ENCODE measurements around the gene PAQR7.

DNA sequence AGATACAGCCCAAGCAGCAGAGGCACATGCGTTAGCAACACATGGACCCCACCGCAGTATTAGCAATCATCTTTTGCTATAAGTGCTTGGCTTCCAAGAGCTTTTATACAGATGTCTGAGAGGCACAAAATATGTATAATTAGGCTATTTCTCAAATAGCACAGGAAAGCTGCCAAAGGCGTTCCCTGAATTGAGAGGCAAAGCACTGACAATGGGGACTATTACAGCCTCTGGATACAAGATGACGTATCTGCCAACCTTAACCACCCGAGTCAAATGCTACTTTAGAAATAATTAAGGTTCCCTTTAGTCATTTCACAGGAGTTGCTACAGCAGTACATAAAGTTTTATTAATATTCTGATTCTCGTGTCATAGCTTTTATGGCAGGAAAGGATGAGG lies 24.3 kb upstream of the PAQR7 start:
- TF ChIP-seq, protein P1, sequence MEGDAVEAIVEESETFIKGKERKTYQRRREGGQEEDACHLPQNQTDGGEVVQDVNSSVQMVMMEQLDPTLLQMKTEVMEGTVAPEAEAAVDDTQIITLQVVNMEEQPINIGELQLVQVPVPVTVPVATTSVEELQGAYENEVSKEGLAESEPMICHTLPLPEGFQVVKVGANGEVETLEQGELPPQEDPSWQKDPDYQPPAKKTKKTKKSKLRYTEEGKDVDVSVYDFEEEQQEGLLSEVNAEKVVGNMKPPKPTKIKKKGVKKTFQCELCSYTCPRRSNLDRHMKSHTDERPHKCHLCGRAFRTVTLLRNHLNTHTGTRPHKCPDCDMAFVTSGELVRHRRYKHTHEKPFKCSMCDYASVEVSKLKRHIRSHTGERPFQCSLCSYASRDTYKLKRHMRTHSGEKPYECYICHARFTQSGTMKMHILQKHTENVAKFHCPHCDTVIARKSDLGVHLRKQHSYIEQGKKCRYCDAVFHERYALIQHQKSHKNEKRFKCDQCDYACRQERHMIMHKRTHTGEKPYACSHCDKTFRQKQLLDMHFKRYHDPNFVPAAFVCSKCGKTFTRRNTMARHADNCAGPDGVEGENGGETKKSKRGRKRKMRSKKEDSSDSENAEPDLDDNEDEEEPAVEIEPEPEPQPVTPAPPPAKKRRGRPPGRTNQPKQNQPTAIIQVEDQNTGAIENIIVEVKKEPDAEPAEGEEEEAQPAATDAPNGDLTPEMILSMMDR (IDR thresholded peaks at IDR 0.05; ENCODE audit: low read length): no peak
- no peak for TF ChIP-seq EZH2 (IDR thresholded peaks at IDR 0.05; ENCODE audit: borderline replicate concordance, low read length)

All from OCI-LY1 (cell line).